Nephron progenitor cell (in vitro differentiated cells): ENCODE results near the gene CDK19.

ENCODE experiments used
- DNase-seq: peaks from one replicate; pipeline ENCODE4 v3.0.0; 2021
- H3K27ac Mint-ChIP-seq: 2 replicates; pipeline ENCODE4 v1.8.0; 2021; ENCODE audit warnings: mild to moderate bottlenecking, moderate library complexity, mixed read lengths
- H3K27me3 Mint-ChIP-seq: 2 replicates; pipeline ENCODE4 v1.8.0; 2021; ENCODE audit warnings: mild to moderate bottlenecking, low read depth, mixed read lengths; ENCODE audit not compliant: poor library complexity
- H3K36me3 Mint-ChIP-seq: 2 replicates; pipeline ENCODE4 v1.8.0; 2021; ENCODE audit warnings: low read depth, mixed read lengths
- H3K4me1 Mint-ChIP-seq: 2 replicates; pipeline ENCODE4 v1.8.0; 2021; ENCODE audit warnings: mixed read lengths
- H3K4me3 Mint-ChIP-seq: 2 replicates; pipeline ENCODE4 v1.8.0; 2021; ENCODE audit warnings: mild to moderate bottlenecking, moderate library complexity, mixed read lengths
- H3K9me3 Mint-ChIP-seq: 2 replicates; pipeline ENCODE4 v1.8.0; 2021; ENCODE audit warnings: mild to moderate bottlenecking, moderate library complexity, mixed read lengths
- TF ChIP-seq, protein P1 (sequence below): fragments of 200-600 bp; sonication (generic); IDR thresholded peaks from 2 replicates; pipeline ENCODE4 v1.5.0; 2021; ENCODE audit warnings: antibody characterized with exemption

CDK19 gene

DNA sequence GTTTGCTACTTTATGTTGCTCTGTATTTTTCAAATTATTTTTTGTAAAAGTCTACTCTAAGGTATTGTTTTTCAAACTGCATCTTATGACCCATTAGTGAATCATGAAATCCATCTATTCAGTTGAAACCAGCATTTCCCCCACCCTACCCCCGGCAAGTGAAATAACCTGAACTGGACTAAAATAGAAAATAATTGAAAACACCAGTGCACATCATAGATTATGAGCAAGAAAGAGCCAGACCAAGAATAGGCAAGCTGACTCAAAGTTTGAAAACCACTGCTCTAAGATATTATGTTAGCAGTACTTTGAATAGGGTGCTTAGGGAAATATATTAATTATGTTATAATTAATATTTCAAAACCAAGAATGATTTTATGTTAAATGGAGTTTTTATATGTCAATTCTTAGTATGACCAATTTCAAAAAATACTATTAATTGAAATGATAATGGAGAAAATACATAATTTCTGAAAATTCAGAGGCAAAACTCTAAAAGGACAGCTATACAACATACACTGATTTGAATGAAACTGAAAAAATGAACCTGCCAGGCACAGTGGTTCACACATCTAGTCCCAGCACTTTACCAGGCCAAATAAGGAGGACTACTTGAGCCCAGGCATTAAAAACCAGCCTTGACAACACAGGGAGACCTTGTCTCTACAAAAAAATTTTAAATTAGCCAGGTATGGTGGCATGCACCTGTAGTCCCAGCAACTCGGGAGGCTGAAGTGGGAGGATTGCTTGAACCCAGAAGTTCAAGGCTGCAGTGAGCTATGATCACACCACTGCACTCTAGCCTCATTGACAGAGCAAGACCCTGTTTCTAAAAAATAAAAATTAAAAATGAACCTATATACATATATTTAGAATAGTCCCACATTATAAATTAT lies 112.0 kb downstream of the CDK19 start:
- H3K27me3 Mint-ChIP-seq = no peaks in the 10 kb centered on the region
- H3K9me3 Mint-ChIP-seq = peaks cover 3% of the 10 kb centered on the region
- peaks cover 22% of the 10 kb centered on the region for H3K36me3 Mint-ChIP-seq
- no peak overlapping the region for H3K27ac Mint-ChIP-seq
- DNase-seq = no peak
- TF ChIP-seq, protein P1, sequence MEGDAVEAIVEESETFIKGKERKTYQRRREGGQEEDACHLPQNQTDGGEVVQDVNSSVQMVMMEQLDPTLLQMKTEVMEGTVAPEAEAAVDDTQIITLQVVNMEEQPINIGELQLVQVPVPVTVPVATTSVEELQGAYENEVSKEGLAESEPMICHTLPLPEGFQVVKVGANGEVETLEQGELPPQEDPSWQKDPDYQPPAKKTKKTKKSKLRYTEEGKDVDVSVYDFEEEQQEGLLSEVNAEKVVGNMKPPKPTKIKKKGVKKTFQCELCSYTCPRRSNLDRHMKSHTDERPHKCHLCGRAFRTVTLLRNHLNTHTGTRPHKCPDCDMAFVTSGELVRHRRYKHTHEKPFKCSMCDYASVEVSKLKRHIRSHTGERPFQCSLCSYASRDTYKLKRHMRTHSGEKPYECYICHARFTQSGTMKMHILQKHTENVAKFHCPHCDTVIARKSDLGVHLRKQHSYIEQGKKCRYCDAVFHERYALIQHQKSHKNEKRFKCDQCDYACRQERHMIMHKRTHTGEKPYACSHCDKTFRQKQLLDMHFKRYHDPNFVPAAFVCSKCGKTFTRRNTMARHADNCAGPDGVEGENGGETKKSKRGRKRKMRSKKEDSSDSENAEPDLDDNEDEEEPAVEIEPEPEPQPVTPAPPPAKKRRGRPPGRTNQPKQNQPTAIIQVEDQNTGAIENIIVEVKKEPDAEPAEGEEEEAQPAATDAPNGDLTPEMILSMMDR = no peak
- H3K4me3 Mint-ChIP-seq = no peak overlapping the region
- no peaks in the 10 kb centered on the region for H3K4me1 Mint-ChIP-seq

GRCh38 chr6:110699780-110700179 lies 115.5 kb downstream of the CDK19 start:
- Mint-ChIP-seq H3K9me3 (peaks cover 31% of the 10 kb centered on the region), H3K4me1 (no peaks in the 10 kb centered on the region), H3K27me3 (no peaks in the 10 kb centered on the region), H3K36me3 (peaks cover 39% of the 10 kb centered on the region), H3K27ac (no peak overlapping the region), H3K4me3 (no peak overlapping the region)
- TF ChIP-seq, protein P1 = no peak
- no peak for DNase-seq

DNA sequence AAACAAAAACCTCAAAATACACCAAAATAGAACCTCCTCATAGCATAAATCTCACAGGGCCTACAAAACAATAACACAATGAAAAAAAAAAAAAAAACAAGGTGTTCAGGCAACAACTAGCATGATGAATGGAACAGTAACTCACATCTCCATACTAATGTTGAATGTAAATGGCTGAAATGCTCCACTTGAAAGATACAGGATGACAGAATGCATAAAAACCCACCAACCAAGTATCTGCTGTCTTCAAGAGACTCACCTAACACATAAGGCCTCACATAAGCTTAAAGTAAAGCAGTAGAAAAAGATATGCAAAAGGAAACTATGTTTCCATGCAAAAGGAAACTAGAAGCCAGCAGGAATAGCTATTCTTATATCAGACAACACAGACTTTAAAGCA lies 121.3 kb downstream of the CDK19 start:
- Mint-ChIP-seq H3K27ac (no peak overlapping the region), H3K36me3 (peaks cover 50% of the 10 kb centered on the region)

DNA sequence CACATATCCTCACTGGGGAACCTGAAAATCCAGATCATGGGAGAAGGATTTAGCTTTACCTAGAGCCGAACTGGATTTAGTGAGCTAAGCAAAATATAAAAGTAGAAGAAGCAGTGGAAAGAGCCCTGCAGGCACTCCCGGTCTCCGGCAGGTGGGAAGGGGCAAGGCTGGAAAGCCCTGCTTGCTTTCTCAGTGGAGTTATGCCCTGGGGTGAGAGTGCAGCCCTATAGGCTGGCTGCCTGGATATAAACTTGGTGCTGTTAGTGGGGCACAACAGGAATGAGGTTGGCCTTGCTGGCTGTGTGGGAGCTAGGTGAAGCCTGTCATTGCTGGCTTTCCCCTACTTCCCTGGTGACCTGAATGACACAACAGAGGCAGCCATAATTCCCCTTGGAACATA lies 122.0 kb downstream of the CDK19 start:
- DNase-seq = no peak
- Mint-ChIP-seq H3K4me1 (no peaks in the 10 kb centered on the region), H3K36me3 (peaks cover 46% of the 10 kb centered on the region), H3K27ac (peak overlapping the region; percentile 20), H3K27me3 (peaks cover 2% of the 10 kb centered on the region), H3K4me3 (no peak overlapping the region), H3K9me3 (peaks cover 41% of the 10 kb centered on the region)
- TF ChIP-seq, protein P1 = no peak

More for the DNA sequence above, 121.3 kb downstream of the CDK19 start:
- Mint-ChIP-seq H3K4me1 (no peaks in the 10 kb centered on the region), H3K27me3 (peaks cover 2% of the 10 kb centered on the region), H3K9me3 (peaks cover 43% of the 10 kb centered on the region), H3K4me3 (no peak overlapping the region)
- TF ChIP-seq, protein P1 = no peak
- no peak for DNase-seq

GRCh38 chr6:110690916-110691315 lies 124.4 kb downstream of the CDK19 start:
- Mint-ChIP-seq H3K27ac (no peak overlapping the region), H3K36me3 (peaks cover 28% of the 10 kb centered on the region)
- DNase-seq = no peak

More at GRCh38 chr6:110690916-110691315, 124.4 kb downstream of the CDK19 start:
- H3K27me3 Mint-ChIP-seq = peaks cover 2% of the 10 kb centered on the region
- no peak overlapping the region for H3K4me3 Mint-ChIP-seq
- H3K4me1 Mint-ChIP-seq = no peaks in the 10 kb centered on the region
- peaks cover 21% of the 10 kb centered on the region for H3K9me3 Mint-ChIP-seq
- TF ChIP-seq, protein P1 = no peak
